ENCODE measurements around the gene CD300E. TPM values are rescaled to one million over a fixed set of nuclear protein-coding genes. Genes with fewer than 3 reads are reported as not detected.

CD300E gene
- total RNA-seq, 4 donors from 2014 or later, result 1.6 to 9.2 (median 2.2) TPM

DNA sequence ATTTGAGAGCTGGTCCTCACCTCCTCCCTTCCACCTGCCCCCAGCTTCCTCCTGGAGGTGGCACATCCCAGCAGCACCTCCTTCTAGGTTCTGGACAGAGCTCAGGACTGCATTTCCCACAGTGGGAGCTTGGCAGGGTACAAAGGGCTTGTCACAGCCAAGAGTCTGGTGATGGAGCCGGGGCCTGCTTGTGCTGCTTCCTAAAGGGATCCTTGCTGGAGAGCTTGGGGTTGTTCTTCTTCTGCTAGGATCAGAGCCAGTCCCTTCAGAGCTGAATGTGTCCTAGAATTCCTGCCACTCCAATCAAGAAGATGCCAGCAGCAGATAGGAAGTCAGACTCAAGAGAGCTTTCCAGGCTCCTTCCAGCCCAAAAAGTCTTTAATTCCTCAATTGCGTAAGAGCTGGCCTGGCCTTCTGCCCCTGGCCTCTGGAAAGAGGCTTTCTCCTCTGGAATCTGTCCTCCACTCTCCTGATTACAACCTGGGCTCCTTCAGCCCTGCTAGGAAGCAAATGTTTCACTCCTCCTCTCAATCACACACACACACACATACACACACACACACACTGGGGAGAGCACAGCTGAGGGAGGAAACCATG, 4.4 kb downstream of the CD300E start:
- ATAC-seq (ENCODE audit: low FRiP score) (no peak), DNase-seq (ENCODE audit: low spot score) (no peak)
- TF ChIP-seq, protein P1, sequence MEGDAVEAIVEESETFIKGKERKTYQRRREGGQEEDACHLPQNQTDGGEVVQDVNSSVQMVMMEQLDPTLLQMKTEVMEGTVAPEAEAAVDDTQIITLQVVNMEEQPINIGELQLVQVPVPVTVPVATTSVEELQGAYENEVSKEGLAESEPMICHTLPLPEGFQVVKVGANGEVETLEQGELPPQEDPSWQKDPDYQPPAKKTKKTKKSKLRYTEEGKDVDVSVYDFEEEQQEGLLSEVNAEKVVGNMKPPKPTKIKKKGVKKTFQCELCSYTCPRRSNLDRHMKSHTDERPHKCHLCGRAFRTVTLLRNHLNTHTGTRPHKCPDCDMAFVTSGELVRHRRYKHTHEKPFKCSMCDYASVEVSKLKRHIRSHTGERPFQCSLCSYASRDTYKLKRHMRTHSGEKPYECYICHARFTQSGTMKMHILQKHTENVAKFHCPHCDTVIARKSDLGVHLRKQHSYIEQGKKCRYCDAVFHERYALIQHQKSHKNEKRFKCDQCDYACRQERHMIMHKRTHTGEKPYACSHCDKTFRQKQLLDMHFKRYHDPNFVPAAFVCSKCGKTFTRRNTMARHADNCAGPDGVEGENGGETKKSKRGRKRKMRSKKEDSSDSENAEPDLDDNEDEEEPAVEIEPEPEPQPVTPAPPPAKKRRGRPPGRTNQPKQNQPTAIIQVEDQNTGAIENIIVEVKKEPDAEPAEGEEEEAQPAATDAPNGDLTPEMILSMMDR (IDR thresholded peaks at IDR 0.05), result no peak

DNA sequence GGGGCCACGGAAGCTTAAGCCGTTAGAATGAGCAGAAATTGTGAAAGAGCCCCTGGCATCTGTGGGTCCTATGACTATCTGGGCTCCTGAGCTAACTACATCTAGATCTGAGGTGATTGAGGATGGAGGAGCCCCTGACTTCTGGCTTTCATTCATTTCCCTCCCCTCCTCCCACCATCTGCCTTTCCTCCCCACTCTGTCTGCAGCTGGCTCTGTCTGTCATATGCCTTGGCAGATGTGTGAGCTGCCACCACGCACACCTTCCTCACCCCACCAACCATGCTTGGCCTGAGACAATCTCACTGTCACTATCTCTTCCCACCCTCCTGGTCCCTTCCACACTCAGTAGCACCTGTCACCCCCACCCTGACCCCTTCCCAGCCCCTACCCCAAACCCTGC, 5.1 kb downstream of the CD300E start:
- DNase-seq (ENCODE audit: low spot score), result no peak
- TF ChIP-seq, protein P1 (IDR thresholded peaks at IDR 0.05), result no peak
- no peak for ATAC-seq (ENCODE audit: low FRiP score)

DNA sequence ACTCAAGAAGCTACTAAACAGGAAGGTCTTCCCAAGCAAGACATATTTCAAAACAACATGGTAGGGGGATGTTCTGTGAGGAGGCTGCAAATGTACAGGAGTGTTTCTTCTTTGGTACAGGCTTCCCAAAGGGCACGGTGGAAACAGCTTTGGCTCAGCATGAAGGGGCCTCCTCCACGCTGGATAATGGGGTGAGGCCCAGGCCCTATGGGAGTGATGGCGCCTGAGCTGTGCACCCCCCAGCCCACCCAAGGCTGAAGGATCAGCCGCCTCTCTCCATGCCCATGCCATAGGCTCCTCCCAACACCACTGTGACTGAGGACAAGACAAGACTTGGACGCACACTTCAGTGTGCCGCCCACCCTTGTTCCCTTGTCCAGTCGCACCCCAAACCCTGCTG, 6.8 kb downstream of the CD300E start:
- ATAC-seq (ENCODE audit: low FRiP score) (no peak), DNase-seq (ENCODE audit: low spot score) (no peak)
- TF ChIP-seq, protein P1 (IDR thresholded peaks at IDR 0.05), result no peak

DNA sequence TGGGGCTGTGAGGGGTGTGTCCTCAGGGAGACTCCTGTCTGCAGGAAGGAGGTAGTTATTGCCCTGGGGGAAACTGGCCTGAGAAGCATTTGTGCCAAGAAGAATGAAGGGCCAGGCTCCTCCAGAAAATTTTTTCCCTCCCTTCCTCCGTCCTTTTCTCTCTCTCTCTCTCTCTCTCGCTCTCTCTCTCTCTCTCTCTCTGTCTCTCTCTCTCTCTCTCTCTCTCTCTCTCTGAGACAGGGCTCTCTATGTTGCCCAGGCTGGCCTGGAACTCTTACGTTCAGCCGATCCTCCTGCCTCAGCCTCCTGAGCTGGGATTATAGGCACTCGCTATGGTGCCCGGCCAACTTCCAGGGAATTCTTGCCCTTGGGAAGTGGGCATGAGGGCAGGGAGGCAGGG, 11.5 kb downstream of the CD300E start:
- ATAC-seq (ENCODE audit: low FRiP score), result no peak
- TF ChIP-seq, protein P1 (IDR thresholded peaks at IDR 0.05), result no peak

DNA sequence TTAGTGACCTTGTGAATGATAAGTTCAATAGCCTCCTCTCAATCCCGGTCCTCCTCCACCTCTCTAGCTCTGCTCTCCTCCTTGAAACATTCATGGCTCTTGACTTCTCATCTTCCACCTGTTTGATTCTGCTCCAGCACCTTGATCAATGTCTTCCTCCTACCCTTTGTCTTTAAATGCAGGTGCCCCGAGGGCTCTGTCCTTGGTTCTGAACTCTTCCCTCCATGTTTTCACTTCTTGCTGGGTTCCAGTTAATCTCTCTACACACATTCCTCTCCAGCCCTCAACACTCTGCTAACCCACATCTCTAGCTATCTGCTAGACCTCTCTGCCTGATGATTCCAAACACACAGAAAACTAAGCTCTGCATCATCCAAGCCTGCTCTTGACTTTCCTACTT, 13.4 kb downstream of the CD300E start:
- DNase-seq (ENCODE audit: low spot score), result no peak
- TF ChIP-seq, protein P1 (IDR thresholded peaks at IDR 0.05), result no peak

More for the DNA sequence above, 11.5 kb downstream of the CD300E start:
- DNase-seq (ENCODE audit: low spot score), result no peak

DNA sequence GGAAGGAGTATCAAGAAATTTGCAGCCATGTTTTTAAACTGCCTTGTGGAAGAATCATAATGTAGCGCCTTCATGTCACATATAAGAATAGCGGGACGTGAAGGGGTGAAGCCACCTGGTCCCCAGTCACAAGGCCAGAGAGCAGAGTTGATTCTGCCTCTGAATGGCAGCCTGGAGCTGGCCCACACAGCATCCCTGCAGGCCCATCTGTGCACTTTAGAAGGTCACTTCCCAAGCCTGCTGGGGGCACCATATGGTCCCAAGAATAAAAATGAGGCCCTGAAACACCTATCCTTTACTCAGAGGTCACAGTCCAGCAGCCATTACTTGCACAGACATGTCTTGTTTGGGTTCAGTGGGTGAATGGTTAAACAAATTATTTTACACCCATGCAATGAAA, 15.0 kb downstream of the CD300E start:
- DNase-seq (ENCODE audit: low spot score), result no peak
- ATAC-seq (ENCODE audit: low FRiP score), result no peak
- TF ChIP-seq, protein P1 (IDR thresholded peaks at IDR 0.05), result no peak

More for the DNA sequence above, 13.4 kb downstream of the CD300E start:
- ATAC-seq (ENCODE audit: low FRiP score), result no peak

DNA sequence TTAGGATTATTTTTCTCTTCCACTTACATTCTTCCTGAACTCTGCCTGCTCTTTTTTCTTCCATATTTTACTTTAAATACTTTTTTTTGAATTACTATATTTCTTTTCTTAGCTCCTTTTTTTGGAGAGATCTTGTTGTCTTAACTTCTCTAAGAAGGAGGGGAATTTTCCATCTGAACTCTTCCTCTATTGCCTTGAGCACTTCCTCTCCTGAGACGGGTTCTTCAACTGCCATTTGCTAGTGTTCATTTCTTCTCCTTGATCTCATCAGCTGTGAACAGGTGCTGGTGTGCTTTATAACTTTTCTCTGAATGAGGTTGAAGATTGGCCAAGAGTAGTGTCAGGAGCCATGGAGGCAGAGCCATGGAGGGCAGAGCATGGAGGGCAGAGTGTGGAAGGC, 16.3 kb downstream of the CD300E start:
- DNase-seq (ENCODE audit: low spot score), result no peak
- TF ChIP-seq, protein P1 (IDR thresholded peaks at IDR 0.05), result no peak
- ATAC-seq (ENCODE audit: low FRiP score), result no peak
